Measurements from ENCODE around the gene MMADHC. TPM values are rescaled to one million over a fixed set of nuclear protein-coding genes. Genes with fewer than 3 reads are reported as not detected.

MMADHC gene
- total and polyA plus RNA-seq, 2 experiments from 2014 or later: 38.5 to 129 TPM

DNA sequence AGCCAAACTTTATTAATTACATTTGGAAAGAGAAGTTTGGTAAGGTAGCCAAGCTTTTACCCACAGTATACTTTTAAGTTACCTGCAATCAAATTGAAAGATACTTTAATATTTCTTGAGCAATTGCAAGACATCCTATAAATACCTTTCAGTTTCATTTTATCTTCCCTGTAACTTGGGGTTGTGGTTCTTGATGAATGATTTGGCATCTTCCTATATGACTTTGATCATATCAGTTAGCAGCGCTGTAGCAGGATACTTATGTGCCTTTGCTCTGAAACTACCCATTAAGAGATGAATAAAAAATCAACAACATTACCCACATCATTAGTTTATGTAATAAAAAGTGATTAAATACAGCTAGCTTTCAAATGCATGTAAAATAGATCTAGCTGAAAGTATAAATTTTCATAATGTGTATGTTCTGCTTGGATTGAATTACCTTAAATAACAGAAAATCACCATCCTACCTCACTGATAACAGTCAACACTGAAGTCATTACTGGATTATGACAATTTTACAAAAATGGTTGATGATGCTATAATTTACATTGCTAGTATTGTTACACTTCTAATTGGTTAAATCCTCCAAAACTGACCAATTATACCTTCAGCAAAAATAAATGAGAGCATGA is 50.4 kb downstream of the MMADHC start:
- TF ChIP-seq, protein P1, sequence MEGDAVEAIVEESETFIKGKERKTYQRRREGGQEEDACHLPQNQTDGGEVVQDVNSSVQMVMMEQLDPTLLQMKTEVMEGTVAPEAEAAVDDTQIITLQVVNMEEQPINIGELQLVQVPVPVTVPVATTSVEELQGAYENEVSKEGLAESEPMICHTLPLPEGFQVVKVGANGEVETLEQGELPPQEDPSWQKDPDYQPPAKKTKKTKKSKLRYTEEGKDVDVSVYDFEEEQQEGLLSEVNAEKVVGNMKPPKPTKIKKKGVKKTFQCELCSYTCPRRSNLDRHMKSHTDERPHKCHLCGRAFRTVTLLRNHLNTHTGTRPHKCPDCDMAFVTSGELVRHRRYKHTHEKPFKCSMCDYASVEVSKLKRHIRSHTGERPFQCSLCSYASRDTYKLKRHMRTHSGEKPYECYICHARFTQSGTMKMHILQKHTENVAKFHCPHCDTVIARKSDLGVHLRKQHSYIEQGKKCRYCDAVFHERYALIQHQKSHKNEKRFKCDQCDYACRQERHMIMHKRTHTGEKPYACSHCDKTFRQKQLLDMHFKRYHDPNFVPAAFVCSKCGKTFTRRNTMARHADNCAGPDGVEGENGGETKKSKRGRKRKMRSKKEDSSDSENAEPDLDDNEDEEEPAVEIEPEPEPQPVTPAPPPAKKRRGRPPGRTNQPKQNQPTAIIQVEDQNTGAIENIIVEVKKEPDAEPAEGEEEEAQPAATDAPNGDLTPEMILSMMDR (IDR thresholded peaks at IDR 0.05; ENCODE audit: low read depth, low read length): no peak
- DNase-seq (ENCODE audit: low read depth in 1 of 2, low spot score in 1 of 2): no peak
- H3K36me3 ChIP-seq: no peaks in the 10 kb centered on the region

DNA sequence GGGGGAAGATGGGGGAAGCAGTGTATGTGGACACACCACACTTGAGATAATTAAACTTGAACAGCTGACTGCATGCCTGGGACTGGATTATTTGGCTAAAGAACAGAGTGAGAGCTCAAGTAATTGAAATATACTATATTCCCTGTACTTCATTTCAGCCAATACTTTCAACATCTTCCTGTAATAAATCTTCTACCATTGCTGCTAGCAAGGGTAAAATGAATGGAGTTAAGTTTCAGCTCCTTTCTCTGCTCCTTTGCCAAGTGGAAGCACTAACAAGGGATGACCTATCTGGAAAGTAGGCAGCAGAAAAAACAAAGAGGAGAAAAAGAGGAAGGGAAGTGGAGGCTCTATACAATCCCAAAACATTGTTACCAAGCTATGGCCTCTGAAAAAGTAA is 50.9 kb downstream of the MMADHC start:
- TF ChIP-seq, protein P1 (IDR thresholded peaks at IDR 0.05; ENCODE audit: low read depth, low read length): no peak
- no peaks in the 10 kb centered on the region for H3K36me3 ChIP-seq

More for the DNA sequence above, 50.4 kb downstream of the MMADHC start:
- H3K9me3 ChIP-seq (ENCODE audit: low read depth): no peaks in the 10 kb centered on the region
- H3K4me1 ChIP-seq (ENCODE audit: low read depth): no peaks in the 10 kb centered on the region
- H3K27me3 ChIP-seq: no peaks in the 10 kb centered on the region
- H3K27ac ChIP-seq: no peak overlapping the region
- H3K4me3 ChIP-seq: no peak overlapping the region

DNA sequence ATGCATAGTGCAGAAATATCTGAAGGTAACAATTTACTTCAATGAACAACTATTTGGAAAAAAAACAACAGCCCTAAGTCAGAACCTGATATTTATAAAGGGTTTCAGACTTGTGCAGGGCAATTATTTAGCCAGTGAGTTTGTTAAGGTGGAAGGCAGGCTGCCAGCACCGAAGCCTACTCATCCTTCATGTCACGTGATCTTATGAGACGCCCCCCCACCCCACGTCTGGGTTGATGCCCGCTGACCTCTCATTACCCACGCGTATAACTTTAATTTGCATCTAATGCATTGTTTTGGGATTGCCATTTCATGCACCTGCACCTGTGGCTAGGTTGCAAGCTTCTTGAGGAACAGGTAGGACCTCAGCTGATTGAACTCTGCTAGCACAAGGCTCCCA is 52.9 kb downstream of the MMADHC start:
- no peak for DNase-seq (ENCODE audit: low read depth in 1 of 2, low spot score in 1 of 2)
- H3K27me3 ChIP-seq: no peaks in the 10 kb centered on the region
- no peak overlapping the region for H3K4me3 ChIP-seq
- TF ChIP-seq, protein P1 (IDR thresholded peaks at IDR 0.05; ENCODE audit: low read depth, low read length): no peak
- no peaks in the 10 kb centered on the region for H3K36me3 ChIP-seq
- no peaks in the 10 kb centered on the region for H3K9me3 ChIP-seq (ENCODE audit: low read depth)
- no peaks in the 10 kb centered on the region for H3K4me1 ChIP-seq (ENCODE audit: low read depth)
- H3K27ac ChIP-seq: no peak overlapping the region

More for the DNA sequence above, 50.9 kb downstream of the MMADHC start:
- H3K27me3 ChIP-seq: no peaks in the 10 kb centered on the region
- H3K4me3 ChIP-seq: no peak overlapping the region
- no peaks in the 10 kb centered on the region for H3K9me3 ChIP-seq (ENCODE audit: low read depth)
- no peaks in the 10 kb centered on the region for H3K4me1 ChIP-seq (ENCODE audit: low read depth)
- no peak for DNase-seq (ENCODE audit: low read depth in 1 of 2, low spot score in 1 of 2)
- H3K27ac ChIP-seq: no peak overlapping the region

DNA sequence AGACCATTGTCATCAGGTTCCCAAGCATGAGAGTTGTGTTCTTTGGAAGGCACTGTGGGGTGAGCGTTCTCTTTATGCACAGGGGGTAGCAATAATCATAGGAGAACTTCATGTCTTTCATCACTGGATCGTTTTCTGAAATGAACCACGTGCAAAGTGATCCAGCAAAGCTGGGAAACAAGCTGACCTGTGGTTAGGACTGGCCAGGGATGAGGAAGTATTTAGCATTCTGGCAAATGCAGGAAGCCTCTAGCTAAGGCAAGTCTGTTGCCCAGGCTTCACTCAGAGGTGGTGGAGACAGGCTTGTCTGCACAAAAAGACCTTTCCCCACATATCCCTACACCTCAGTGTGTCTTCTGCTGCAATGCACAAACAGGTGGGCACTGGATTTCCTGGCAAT is 58.6 kb downstream of the MMADHC start:
- H3K27me3 ChIP-seq: no peaks in the 10 kb centered on the region
- no peak overlapping the region for H3K4me3 ChIP-seq
- no peak overlapping the region for H3K27ac ChIP-seq
- H3K9me3 ChIP-seq (ENCODE audit: low read depth): no peaks in the 10 kb centered on the region
- H3K36me3 ChIP-seq: no peaks in the 10 kb centered on the region
- TF ChIP-seq, protein P1 (IDR thresholded peaks at IDR 0.05; ENCODE audit: low read depth, low read length): no peak
- no peak for DNase-seq (ENCODE audit: low read depth in 1 of 2, low spot score in 1 of 2)
- H3K4me1 ChIP-seq (ENCODE audit: low read depth): no peaks in the 10 kb centered on the region

DNA sequence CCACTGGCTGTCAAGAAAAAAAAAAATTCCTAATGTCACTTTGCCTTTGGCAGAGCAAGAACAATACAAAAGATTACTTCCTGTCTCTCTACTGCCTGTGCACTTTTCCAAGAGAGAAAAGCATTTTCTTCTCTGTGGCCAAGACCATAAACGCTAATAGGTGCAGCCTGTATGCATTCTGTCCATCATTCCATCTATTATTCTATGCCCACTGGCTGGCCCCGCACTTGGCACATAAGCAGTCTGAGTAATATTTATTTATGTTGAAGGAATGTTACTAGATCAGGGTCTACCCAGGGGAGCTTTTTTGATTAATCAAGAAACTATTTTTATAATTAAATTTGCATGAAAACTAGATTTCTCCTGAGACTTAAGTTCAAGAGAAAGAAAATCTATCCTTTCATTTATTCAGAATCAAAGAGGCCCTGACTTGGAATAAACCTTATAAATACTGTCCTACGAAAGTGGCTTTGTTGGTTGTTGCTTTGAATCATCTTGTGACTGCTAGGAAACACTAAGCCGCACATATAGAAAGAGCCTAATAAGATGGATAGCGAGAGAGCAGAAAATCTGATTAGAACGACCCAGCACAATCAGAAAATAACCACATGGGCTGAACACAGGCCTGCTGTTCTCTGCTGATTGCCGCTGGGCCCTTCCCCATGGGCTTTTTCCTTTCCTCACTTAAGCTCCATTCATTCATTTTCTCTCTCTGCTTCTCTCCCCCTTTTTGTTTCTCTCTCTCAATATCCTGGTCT is 59.4 kb downstream of the MMADHC start:
- Histone ChIP-seq H3K4me3 (no peak overlapping the region), H3K27ac (no peak overlapping the region), H3K36me3 (no peaks in the 10 kb centered on the region), H3K27me3 (no peaks in the 10 kb centered on the region), H3K9me3 (ENCODE audit: low read depth) (no peaks in the 10 kb centered on the region), H3K4me1 (ENCODE audit: low read depth) (no peaks in the 10 kb centered on the region)
- no peak for DNase-seq (ENCODE audit: low read depth in 1 of 2, low spot score in 1 of 2)
- TF ChIP-seq, protein P1 (IDR thresholded peaks at IDR 0.05; ENCODE audit: low read depth, low read length): no peak

All from cardiac muscle cell (in vitro differentiated cells and primary cell).